HG03378 (cell line): ENCODE measurements around the gene ZNF692.
"Not testable (repeated sequence)": the region's sequence is repeated elsewhere in the genome, so short reads cannot be mapped to it uniquely, and the experiment has no call there.

Experiments
- ATAC-seq: cut with Tn5 transposase; IDR thresholded peaks from one replicate; pipeline ENCODE4 v1.9.1; 2021; ENCODE audit warnings: mild to moderate bottlenecking, moderate library complexity; ENCODE audit not compliant: unreplicated experiment

The ZNF692 gene

GRCh38 chr1:248810000-248810726, 48.7 kb downstream of the ZNF692 start:
- no peak for ATAC-seq

DNA sequence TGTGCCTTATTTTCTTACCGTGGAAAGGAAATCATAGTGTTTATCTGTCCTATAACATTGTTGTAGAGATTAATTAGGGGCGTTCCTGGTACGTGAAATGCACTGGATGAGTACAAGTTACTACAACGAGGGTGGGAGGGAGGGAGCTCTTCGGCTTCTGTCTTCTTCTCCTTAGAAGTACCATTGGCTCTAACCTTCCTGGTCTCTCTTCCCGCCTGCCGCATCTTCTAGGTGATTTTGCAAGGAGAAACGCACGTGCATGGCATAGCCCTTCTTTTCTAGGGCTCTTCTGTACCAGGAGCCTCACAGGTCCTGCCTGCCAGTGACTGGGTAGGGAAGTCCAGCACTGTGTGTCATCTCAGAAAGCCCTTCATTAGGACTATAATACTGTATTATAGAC, 50.0 kb downstream of the ZNF692 start:
- no peak for ATAC-seq

DNA sequence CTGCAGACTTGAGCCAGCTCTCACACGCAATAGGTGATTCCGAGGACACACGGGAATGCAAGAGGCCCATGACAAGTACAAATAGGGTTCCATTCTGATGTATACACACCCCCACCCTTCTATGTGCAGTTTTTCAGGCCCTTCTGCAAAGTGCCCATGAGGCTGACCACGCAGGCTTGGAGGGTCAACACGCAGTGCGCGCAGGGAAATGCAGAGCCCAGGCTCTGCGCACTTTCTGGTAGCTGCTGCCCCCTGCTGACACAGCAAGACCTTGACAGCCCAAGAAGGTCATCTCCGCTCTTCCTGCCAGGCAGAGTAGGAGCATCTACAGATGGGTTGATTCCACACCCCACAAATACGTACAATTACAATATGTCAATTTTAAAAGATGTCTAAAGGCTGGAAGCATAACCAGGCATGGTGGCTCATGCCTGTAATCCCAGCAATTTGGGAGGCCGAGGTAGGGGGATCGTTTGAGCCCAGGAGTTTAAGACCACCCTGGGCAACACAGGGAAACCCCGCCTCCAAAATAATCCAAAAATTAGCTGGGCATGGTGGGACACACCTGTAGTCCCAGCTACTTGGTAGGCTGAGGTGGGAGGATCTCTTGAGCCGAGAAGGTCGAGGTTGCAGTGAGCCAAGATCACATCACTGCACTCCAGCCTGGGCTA, 51.7 kb downstream of the ZNF692 start:
- ATAC-seq = peak; percentile 55

DNA sequence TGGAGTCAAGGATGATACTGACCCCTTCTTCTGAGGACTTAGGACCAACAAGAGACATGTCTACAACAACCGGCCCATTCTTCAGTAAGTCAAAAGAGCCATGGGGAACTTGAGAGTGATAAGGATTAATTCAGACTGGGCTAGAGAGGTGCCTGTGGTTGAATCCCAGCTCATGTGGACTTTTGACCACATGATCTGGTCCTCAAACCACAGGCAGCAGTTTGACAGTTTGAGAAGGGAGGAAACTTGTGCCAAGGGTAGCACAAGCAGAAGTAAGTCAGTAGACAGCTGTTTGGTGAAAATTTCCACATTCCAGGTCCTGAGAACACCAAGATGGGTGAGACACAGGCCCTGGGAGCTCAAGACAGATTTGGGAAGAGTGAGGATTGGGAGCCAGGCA, 53.0 kb downstream of the ZNF692 start:
- no peak for ATAC-seq

DNA sequence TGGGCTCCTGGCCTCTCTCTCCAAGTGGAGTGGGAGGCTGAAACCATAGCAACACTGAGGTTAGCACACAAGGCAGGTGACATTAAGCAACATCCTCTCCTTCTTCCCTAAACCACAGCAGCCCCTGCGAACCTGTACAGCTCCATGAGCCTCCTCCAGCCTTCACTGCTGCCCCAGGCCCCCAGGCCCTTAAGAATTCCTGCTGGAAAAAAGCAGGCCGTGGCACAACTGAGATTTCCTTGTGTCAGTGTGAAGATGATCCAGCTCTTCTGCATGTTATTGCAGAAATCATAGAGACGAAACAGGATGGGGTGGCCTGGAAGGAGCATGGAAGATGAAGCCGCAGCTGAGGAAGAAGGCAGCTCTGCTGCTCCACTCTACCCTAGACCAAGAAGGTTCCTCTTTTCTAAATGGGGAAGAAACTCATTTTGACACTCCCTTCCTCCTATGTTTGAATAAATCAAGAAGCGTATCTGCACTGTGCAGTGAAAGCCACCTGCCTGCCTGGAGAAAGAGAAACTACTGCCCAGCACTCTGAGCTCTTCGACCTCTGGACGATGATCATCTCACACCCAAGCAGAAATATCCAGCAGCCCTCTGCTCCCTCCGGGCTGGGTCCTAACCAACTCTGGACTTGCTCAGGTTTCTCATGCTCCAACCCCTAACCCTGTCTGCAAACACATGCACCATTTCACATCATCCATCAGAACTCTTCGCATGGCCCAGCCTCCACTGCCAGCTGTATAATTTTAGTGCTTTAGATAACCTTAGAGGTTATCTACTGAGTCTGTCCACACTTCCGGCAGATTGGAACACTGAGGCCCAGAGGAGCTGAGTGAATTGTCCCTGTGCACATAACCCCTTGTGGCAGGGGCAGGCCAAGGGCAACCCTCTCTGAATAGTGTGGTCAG, 53.9 kb downstream of the ZNF692 start:
- peak; percentile 90 for ATAC-seq

- not testable (repeated sequence) for ATAC-seq
Observed at GRCh38 chr1:248803501-248803900, 55.4 kb downstream of the ZNF692 start.

DNA sequence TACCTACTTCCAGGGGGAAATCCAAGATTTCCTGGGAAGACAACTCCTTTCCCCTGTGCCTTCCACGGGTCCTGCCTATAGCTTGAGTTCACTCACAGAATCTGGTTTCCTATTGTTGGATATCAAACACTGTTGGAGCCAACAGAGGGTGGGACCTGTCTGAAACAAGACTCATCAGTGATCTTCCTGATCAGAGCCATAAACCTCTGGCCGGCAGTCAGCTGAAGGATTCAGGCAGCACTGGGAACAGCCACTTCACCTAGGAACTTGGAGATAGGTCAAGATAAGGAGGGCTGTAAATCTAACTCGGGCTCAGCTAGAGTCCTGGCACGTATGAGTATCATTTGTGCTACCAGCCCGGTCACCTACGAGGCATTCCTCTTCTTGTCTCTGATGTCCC, 56.4 kb downstream of the ZNF692 start:
- ATAC-seq = no peak

DNA sequence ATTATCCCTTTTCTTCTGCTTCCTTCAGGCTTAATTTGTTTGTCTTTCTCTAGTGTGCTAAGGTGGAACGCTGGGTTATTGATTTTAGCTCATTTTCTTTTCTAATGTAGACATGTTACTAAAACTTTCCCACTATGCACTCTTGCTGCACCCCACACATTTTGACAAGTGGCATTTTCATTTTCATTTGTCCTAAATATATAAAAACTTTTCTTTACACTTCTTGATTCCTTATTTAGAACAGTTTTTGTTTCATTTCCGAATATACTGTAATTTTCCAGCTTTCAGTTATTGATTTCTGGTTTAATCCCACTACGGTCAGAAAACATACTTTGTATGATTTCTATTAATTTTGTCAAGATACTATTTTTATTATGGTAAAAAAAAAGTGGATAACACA, 58.4 kb downstream of the ZNF692 start:
- peak; percentile 42 for ATAC-seq
